Hematopoietic multipotent progenitor cell treated with erythropoietin and hydrocortisone succinate and interleukin-3 and kit ligand, for 8 days (in vitro differentiated cells): ENCODE results near the gene TSPAN13.

Experiments
- DNase-seq: peaks from one replicate; pipeline ENCODE4 v3.0.0-alpha.2; 2015

The TSPAN13 gene

GRCh38 chr7:16816824-16817223 is 63.3 kb downstream of the TSPAN13 start:
- DNase-seq = no peak

GRCh38 chr7:16817536-16817935 is 64.0 kb downstream of the TSPAN13 start:
- no peak for DNase-seq

GRCh38 chr7:16818732-16819131 is 65.2 kb downstream of the TSPAN13 start:
- DNase-seq = no peak

DNA sequence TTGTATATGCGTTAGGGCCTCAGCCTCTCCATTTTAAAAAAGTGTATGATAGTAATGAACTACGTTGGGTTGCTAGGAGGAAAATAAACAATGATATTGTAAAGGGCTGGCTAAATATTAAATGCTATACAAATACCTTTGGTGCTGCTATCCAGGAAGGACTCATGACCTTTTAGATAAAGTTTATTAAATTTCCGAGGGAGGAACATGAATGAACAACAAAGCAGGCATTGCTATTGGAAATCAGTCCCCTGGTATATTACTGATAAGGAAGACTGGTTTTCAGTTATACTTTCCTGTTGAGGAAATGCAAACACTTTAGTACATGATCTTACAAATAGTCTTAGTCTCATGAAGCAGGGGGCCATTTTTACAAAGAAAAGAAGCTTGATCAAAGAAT is 68.5 kb downstream of the TSPAN13 start:
- no peak for DNase-seq

GRCh38 chr7:16826060-16826459 is 72.5 kb downstream of the TSPAN13 start:
- no peak for DNase-seq

DNA sequence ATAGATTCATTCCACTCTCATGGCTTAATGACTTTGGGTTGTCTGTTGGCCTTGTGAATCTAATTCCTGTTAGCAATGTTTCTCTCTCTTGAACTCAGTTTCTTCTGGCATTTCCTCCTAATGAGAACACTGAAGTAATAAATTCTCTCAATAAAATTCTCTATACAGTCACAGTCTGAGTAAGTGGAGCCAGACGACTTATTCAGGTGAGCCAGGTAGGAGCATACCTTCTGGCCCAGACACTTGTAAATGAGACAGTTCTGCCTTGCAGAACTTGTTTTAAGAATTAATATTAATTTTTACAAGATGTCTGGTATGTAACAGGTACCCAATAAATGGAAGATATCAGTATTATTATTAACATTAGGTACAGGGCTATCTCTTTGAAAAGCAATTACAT is 79.8 kb downstream of the TSPAN13 start:
- DNase-seq = no peak
